Measurements from ENCODE around the gene HES5. TPM values are rescaled to one million over a fixed set of nuclear protein-coding genes. Genes with fewer than 3 reads are reported as not detected.

The HES5 gene
- total and polyA plus RNA-seq, 2 of the 13 experiments (the other 11 are each of a cell fraction or from before 2014, with no cell fraction given): not detected

DNA sequence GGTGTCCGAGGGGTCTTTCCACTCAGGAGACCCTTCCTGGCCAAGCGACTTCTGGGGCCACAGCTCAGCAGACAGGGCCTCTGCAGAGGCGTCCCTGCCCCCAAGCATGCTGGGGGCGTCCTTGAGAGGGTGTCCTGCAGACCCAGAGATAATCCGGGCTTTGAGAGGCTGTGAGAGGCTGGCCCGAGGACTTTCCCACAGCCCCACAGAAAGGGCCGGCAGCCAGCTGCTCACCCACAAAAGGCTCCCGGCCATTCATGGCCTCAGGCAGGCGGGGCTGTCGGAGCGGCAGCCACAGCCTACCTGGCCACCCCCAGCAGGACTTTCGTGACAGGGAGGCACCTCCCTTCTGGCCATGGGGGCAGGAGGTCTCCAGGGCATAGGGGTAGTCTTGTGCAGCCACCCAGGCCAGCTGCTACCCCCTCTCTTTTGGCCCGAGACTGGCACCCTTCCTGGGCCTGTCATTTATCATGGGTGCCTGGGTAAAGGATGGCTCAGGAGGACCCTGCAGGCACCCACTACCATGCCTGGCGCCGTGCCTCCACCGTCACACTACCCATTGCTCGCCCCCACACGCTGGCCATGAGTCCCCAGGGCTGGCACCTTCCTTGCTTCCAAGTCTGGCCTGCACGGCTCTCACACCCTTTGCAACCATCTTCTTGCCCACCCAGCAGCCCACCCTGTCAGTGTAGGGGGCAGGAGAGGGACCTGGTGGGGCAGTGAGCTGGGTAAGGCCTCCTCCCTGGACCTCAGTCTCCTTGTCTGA lies 15.0 kb upstream of the HES5 start (continued):
- TF ChIP-seq KDM5B (CRISPR knock-in tag; IDR thresholded peaks at IDR 0.05; ENCODE audit: borderline replicate concordance): 0 out of 2 replicates have a peak, but pooled peaks have one; percentile 1
- no peak for TF ChIP-seq ZSCAN12 (CRISPR knock-in tag; IDR thresholded peaks at IDR 0.05)

DNA sequence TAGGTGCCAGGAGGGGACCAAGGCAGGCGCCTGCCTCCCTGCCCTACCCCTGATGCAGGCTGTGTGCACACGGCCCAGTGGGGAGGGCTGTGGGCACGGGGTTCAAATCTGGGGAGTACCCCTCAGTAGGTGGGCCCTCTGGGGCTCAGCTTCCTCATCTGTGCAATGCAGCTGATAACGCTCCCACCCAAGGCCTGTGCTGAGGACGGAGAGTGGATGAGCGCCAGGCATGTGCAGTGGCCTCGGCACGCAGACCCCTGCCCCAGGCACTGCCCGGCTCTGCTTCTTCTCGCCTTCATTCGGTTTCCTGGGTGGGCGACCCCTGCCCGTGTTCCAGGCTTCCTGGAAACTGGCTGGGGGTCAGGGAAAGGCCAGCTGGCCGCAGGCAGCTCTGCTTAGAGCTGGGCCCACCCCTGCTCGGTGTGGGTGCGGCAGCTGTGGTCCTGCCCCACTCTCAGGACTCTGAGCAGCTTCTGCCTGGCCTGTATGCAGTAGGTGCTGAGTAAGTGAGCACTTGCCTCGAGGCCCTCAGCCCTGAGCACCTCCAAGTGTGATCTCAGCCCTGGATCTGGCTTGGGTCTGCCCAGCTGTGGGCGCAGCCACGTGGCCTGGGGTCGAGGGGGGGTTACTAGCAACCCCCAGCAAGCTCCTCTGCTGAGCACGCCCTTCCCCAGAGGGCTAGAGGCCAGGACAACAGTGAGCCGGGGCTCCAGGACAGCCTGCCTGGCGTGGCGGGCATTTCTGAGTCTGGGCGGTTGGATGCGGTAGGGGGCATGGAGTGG lies 14.2 kb upstream of the HES5 start:
- H3K27me3 ChIP-seq (ENCODE audit: control insufficient read depth in 1 of 2, insufficient read depth in 2 of 2, low read length in 2 of 2): peaks cover 4 to 6% of the 10 kb centered on the region in 2 experiments; a peak in 2 of 5 replicates
- CTCF ChIA-PET (ENCODE audit: low intra/inter-chr PET ratio, low total read pairs): no interaction called here
- H2AFZ ChIP-seq (ENCODE audit: low read length): no peak overlapping the region
- H3K9ac ChIP-seq (ENCODE audit: insufficient read depth, low read depth, low read length): peak overlapping the region; percentile 32
- no peaks in the 10 kb centered on the region for H4K20me1 ChIP-seq (ENCODE audit: insufficient read depth, low read length)
- FAIRE-seq (no peak), ATAC-seq (no peak), DNase-seq (ENCODE audit: low spot score) (no peak)
- POLR2A ChIA-PET: interaction anchor here (0.7 to 3.4 kb wide), 6 partner anchors 10 to 131 kb away, joined by 3 to 29 read pairs (median 6); partner anchors contain the start of genes HES5, PANK4 and PEX10
- H3K27ac ChIP-seq (ENCODE audit: extremely low read length, insufficient read depth, low read length): no peak overlapping the region
- H3K79me2 ChIP-seq (ENCODE audit: insufficient read depth, low read length): no peaks in the 10 kb centered on the region
- in situ Hi-C loops (cut with HindIII; ENCODE audit: extremely low pct_ligation_motif_present, low pct_unique_long_range_greater_than_20kb) (no loop called here), intact Hi-C loops (cut with micrococcal nuclease; ENCODE audit: unreplicated experiment) (no loop called here)
- peak overlapping the region in 1 of 3 experiments; percentile 60; a peak in 1 of 6 replicates for H3K4me3 ChIP-seq (replicated peaks in 1 of 3; ENCODE audit: insufficient read depth in 1 of 3, low read depth in 2 of 3, low read length in 3 of 3)
- H3K9me3 ChIP-seq (ENCODE audit: low read length): no peaks in the 10 kb centered on the region
- no TSS peak for BruUV-seq (replicated peaks)
- WGBS (ENCODE audit: low lambda C conversion rate): 31% methylated on average over 8 of the region's 26 CpGs
- H3K4me2 ChIP-seq (ENCODE audit: low read depth, low read length): peak overlapping the region; percentile 83
- peaks cover 71% of the 10 kb centered on the region for H3K4me1 ChIP-seq (ENCODE audit: insufficient read depth, low read length)
- H3K36me3 ChIP-seq (replicated peaks in 1 of 2; ENCODE audit: control insufficient read depth in 1 of 2, insufficient read depth in 2 of 2, low read length in 2 of 2): no peaks in the 10 kb centered on the region
- TF ChIP-seq POGZ (CRISPR knock-in tag; IDR thresholded peaks at IDR 0.05) (no peak), GFI1 (CRISPR knock-in tag; IDR thresholded peaks at IDR 0.05; ENCODE audit: borderline replicate concordance) (no peak), ZSCAN9 (CRISPR knock-in tag; IDR thresholded peaks at IDR 0.05; ENCODE audit: borderline replicate concordance) (no peak), JARID2 (CRISPR knock-in tag; IDR thresholded peaks at IDR 0.05; ENCODE audit: insufficient replicate concordance) (no peak), TGIF2 (CRISPR knock-in tag; IDR thresholded peaks at IDR 0.05) (no peak), ZSCAN12 (CRISPR knock-in tag; IDR thresholded peaks at IDR 0.05) (no peak), MTF2 (CRISPR knock-in tag; IDR thresholded peaks at IDR 0.05; ENCODE audit: borderline replicate concordance) (peak; percentile 12; the same call in 1 of the 2 replicates), ARHGAP35 (CRISPR knock-in tag; IDR thresholded peaks at IDR 0.05; ENCODE audit: borderline replicate concordance) (no peak)
- TF ChIP-seq, protein P1, sequence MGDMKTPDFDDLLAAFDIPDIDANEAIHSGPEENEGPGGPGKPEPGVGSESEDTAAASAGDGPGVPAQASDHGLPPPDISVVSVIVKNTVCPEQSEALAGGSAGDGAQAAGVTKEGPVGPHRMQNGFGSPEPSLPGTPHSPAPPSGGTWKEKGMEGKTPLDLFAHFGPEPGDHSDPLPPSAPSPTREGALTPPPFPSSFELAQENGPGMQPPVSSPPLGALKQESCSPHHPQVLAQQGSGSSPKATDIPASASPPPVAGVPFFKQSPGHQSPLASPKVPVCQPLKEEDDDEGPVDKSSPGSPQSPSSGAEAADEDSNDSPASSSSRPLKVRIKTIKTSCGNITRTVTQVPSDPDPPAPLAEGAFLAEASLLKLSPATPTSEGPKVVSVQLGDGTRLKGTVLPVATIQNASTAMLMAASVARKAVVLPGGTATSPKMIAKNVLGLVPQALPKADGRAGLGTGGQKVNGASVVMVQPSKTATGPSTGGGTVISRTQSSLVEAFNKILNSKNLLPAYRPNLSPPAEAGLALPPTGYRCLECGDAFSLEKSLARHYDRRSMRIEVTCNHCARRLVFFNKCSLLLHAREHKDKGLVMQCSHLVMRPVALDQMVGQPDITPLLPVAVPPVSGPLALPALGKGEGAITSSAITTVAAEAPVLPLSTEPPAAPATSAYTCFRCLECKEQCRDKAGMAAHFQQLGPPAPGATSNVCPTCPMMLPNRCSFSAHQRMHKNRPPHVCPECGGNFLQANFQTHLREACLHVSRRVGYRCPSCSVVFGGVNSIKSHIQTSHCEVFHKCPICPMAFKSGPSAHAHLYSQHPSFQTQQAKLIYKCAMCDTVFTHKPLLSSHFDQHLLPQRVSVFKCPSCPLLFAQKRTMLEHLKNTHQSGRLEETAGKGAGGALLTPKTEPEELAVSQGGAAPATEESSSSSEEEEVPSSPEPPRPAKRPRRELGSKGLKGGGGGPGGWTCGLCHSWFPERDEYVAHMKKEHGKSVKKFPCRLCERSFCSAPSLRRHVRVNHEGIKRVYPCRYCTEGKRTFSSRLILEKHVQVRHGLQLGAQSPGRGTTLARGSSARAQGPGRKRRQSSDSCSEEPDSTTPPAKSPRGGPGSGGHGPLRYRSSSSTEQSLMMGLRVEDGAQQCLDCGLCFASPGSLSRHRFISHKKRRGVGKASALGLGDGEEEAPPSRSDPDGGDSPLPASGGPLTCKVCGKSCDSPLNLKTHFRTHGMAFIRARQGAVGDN (CRISPR knock-in tag; IDR thresholded peaks at IDR 0.05): peak; percentile 54
- TF ChIP-seq, protein P2, sequence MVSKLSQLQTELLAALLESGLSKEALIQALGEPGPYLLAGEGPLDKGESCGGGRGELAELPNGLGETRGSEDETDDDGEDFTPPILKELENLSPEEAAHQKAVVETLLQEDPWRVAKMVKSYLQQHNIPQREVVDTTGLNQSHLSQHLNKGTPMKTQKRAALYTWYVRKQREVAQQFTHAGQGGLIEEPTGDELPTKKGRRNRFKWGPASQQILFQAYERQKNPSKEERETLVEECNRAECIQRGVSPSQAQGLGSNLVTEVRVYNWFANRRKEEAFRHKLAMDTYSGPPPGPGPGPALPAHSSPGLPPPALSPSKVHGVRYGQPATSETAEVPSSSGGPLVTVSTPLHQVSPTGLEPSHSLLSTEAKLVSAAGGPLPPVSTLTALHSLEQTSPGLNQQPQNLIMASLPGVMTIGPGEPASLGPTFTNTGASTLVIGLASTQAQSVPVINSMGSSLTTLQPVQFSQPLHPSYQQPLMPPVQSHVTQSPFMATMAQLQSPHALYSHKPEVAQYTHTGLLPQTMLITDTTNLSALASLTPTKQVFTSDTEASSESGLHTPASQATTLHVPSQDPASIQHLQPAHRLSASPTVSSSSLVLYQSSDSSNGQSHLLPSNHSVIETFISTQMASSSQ (IDR thresholded peaks at IDR 0.05; ENCODE audit: low read depth): no peak
- TF ChIP-seq, protein P2 (CRISPR knock-in tag; IDR thresholded peaks at IDR 0.05; ENCODE audit: borderline replicate concordance): no peak

Measured in HepG2 (cell line).